BE2C (cell line): ENCODE measurements around the gene IFRD1.

ENCODE experiments used
- DNase-seq: peaks from one replicate; pipeline ENCODE4 v3.0.0-alpha.2; 2020
- H3K27me3 ChIP-seq: fragments of 250-450 bp; sonication (Bioruptor Pico); 2 replicates; pipeline ENCODE4 v1.5.1; 2020; ENCODE audit warnings: mild to moderate bottlenecking
- H3K36me3 ChIP-seq: fragments of 250-450 bp; sonication (Bioruptor Pico); 2 replicates; pipeline ENCODE4 v1.5.1; 2020; ENCODE audit warnings: mild to moderate bottlenecking
- H3K4me1 ChIP-seq: fragments of 250-450 bp; sonication (Bioruptor Pico); 2 replicates; pipeline ENCODE4 v1.5.1; 2020
- H3K4me3 ChIP-seq: 2 replicates; pipeline ENCODE4 v1.5.1; 2011; ENCODE audit warnings: low read depth, low read length
- H3K9me3 ChIP-seq: fragments of 250-450 bp; sonication (Bioruptor Pico); 2 replicates; pipeline ENCODE4 v1.5.1; 2020
- CTCF ChIP-seq: IDR thresholded peaks from 2 replicates; pipeline ENCODE4 v1.5.1; 2012; ENCODE audit warnings: mild to moderate bottlenecking, low read depth, low read length

The IFRD1 gene

DNA sequence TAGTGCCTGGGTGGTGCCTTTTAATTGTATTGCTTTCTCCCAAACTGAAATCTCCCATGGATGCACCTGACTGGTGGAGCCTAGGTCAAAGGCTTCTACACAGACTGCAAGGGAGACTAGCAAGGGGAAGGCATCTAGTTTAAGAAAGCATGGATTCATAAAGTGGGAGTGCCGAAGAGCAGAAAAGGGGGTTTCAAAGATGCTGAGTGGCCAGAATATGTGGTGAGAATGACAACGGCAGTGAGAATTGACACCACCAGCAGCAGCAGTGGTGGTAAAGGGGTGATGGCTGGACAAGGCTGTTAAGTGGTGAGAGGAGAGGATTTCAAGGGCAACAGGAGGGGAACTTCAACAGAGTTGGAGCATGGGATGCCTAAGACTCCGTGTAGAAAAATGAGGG lies 67.2 kb downstream of the IFRD1 start:
- H3K36me3 ChIP-seq, result no peaks in the 10 kb centered on the region
- H3K4me1 ChIP-seq, result no peaks in the 10 kb centered on the region
- no peaks in the 10 kb centered on the region for H3K9me3 ChIP-seq
- no peak for DNase-seq
- TF ChIP-seq CTCF, result no peak
- peaks cover 17% of the 10 kb centered on the region for H3K27me3 ChIP-seq
- no peak overlapping the region for H3K4me3 ChIP-seq

- Histone ChIP-seq H3K4me1 (no peaks in the 10 kb centered on the region), H3K36me3 (no peaks in the 10 kb centered on the region), H3K9me3 (no peaks in the 10 kb centered on the region), H3K4me3 (no peak overlapping the region), H3K27me3 (peaks cover 23% of the 10 kb centered on the region)
- TF ChIP-seq CTCF, result no peak
- no peak for DNase-seq
Observed at GRCh38 chr7:112520787-112521186, 70.5 kb downstream of the IFRD1 start.

DNA sequence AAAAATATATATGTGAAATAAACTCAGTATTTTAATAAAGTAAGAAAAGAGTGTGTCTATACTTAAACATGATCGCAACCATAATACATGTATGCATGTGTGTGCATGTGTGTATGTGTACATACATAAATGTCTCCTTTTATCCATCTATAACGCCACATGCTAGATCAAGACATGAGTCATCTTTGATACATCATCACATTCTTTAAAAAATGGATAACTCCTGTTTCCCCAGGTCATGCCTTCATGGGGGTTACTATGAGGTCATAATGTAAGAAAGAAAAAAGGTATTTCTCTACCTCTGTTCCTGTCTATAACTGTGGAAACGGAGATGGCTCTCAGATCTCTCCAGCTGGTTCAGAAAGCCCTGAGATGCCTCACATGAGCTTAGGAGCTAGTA lies 71.7 kb downstream of the IFRD1 start:
- DNase-seq, result no peak
- Histone ChIP-seq H3K36me3 (no peaks in the 10 kb centered on the region), H3K9me3 (no peaks in the 10 kb centered on the region), H3K27me3 (peaks cover 29% of the 10 kb centered on the region), H3K4me1 (no peaks in the 10 kb centered on the region), H3K4me3 (no peak overlapping the region)
- TF ChIP-seq CTCF, result no peak

GRCh38 chr7:112523871-112524270 lies 73.6 kb downstream of the IFRD1 start:
- no peak for TF ChIP-seq CTCF
- Histone ChIP-seq H3K4me1 (no peaks in the 10 kb centered on the region), H3K9me3 (no peaks in the 10 kb centered on the region), H3K4me3 (no peak overlapping the region), H3K36me3 (no peaks in the 10 kb centered on the region), H3K27me3 (peaks cover 31% of the 10 kb centered on the region)
- DNase-seq, result no peak
